IPS-18c (cell line): ENCODE data around the gene SAPCD2.
A peak's percentile ranks its signal among the peaks of the same experiment; 100 is the strongest.
"Not testable (repeated sequence)": the region's sequence is repeated elsewhere in the genome, so short reads cannot be mapped to it uniquely, and the experiment has no call there.

Experiments used
- H3K4me3 ChIP-seq: 2 replicates; pipeline ENCODE4 v1.7.0; 2013; ENCODE audit warnings: low read depth, mild to moderate bottlenecking, low read length, moderate library complexity; ENCODE audit not compliant: insufficient read depth
- H3K9me3 ChIP-seq: one replicate; pipeline ENCODE4 v1.6.1; 2013; ENCODE audit warnings: mild to moderate bottlenecking, low read length, moderate library complexity; ENCODE audit not compliant: control insufficient read depth, insufficient read depth

The SAPCD2 gene

DNA sequence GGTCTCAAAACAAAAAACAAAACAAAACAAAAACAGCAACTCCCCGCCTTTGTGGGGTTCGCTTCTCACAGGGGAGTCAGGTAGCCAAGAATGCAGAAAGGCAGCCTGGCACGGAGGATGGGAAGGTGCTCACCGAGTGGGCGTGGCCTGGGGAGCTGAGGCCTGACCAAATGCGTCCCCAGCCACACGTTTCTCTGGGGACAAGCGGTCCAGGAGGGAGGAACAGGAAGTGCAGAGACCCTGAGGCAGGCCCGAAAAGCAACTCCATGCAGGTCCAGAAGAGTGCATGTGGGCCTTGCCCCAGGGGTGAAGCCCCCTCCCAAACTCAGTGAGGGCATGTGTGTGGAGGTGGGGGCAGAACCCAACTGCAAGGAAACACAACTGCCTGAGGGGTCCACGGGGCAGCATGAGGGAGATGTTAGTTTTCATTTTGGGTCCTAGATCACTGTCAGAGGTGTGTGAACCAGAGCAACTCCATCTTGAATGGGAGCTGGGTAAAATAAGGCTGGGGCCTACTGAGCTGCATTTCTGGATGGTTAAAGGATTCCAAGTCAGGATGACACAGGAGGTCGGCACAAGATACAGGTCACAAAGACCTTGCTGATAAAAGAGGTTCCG lies 4.4 kb upstream of the SAPCD2 start:
- H3K9me3 ChIP-seq = no peaks in the 10 kb centered on the region
- H3K4me3 ChIP-seq = no peak overlapping the region

DNA sequence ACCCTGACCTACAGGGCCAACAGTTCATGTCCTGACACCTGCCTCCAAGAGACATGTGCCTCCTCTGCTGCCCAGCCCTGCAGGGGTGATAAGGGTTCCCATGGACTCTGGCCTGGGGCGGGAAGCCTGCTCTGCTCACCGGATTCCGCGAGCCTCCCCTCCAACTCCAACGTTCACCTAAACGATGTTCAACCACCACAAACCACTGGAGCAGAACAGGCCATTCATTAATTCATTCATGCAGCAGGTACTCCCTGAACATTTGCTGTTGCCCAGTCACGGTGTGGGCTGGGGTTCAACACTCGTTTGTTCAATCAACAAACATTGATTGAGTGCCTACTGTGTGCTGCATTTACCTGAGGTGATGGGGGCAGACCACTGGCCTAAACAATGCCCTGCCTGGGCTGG lies 3.6 kb upstream of the SAPCD2 start:
- Histone ChIP-seq H3K9me3 (no peaks in the 10 kb centered on the region), H3K4me3 (no peak overlapping the region)

DNA sequence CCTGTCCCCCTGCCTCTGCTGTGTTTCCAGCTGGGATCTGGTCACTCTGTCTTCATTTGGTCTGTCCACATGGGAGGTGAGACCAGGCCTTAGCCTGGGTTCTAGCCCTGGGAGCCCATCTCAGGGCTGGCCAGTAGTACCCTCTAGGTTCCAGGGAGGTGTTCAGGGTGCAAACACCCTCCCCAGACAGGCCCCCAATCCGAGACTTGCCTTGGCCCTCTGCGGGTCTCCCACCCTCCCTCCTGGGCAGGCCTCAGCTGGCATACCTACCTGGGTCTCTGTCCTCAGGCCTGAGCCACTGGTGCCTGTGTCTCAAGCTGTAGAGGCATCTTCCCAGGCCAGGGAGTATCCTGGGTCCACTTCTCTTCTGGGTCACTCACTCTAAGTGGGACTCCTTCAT lies 925 bp upstream of the SAPCD2 start:
- Histone ChIP-seq H3K9me3 (no peaks in the 10 kb centered on the region), H3K4me3 (peak overlapping the region; percentile 63)

GRCh38 chr9:137070906-137071275 lies 534 bp upstream of the SAPCD2 start:
- Histone ChIP-seq H3K4me3 (peak overlapping the region; percentile 63), H3K9me3 (no peaks in the 10 kb centered on the region)

- peak overlapping the region; percentile 63 for H3K4me3 ChIP-seq
- H3K9me3 ChIP-seq = no peaks in the 10 kb centered on the region
These were observed 757 bp downstream of the SAPCD2 start for GRCh38 chr9:137069508-137070091.

- Histone ChIP-seq H3K4me3 (peak overlapping the region; percentile 63), H3K9me3 (no peaks in the 10 kb centered on the region)
These were observed 1.5 kb downstream of the SAPCD2 start for GRCh38 chr9:137068539-137069507.

- no peaks in the 10 kb centered on the region for H3K9me3 ChIP-seq
- no peak overlapping the region for H3K4me3 ChIP-seq
These were observed 2.4 kb downstream of the SAPCD2 start for GRCh38 chr9:137067860-137068538.

DNA sequence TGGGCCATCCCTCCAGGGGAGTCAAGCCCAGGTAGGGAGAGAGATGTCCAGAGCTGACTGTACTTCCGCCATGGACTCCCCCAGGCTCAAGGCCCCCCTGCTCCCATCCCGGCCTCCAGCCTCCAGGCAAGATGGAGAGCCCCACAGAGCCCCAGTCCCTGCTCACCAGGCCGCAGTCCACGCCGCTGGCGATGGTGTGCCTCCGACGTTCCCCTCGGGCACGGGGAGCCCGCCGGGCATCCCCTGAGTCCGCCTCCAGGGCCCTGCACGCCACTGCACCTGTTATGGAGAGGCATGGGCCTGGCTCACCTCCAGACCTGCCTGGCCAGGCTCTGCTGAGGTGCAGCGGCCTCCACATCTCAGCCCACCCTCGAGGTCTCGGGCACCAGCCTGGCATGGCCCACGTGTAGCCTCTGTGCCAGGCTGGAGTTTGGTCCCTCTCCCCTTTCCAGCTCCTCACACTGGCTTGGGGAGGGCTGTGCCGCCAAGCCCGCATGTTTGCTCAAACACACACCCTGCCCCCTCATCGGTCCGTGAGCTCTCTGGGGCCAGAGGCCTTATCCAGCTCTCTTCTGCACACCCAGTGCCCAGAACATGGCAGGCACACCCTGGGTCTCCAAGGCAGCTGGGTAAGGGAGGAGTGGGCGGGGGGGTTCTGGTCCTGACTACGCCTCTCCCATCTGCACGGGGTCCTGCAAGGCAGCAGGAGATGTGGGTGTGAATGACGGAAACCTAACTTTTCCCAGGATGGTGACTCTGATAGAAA lies 4.1 kb downstream of the SAPCD2 start:
- H3K4me3 ChIP-seq = no peak overlapping the region
- no peaks in the 10 kb centered on the region for H3K9me3 ChIP-seq

DNA sequence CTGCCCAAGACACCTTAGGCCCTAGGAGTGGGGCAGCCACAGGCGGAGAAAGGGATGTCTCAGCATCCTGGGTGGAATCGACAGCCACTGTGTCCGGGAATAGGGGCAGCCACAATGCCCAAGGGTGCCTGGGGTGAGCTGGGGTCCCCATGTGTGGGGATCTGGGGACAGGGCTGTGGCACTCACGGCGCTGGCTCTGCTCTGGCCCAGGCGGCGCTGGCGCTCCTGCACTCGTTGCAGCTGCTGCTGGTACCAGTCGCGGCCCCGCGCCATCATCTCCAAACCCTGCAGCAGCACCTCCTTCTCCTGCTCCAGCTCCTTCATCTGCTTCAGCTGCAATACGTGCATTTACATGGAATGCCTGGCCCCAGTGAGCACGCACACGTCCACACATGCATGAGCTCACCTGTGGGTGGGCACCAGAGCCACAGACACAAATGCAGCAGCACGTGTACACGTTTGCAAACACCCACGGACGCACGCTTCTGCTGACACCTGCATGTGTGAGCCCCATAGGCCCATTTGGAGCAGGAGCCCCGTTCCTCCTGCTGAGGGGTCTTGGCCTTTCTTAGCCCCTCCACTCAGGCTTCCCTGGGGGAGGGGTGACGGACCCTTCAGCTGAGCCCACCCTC lies 4.9 kb downstream of the SAPCD2 start:
- no peak overlapping the region for H3K4me3 ChIP-seq

GRCh38 chr9:137064880-137065164 lies 5.5 kb downstream of the SAPCD2 start:
- no peak overlapping the region for H3K4me3 ChIP-seq
- H3K9me3 ChIP-seq = no peaks in the 10 kb centered on the region

More for the DNA sequence above, 4.9 kb downstream of the SAPCD2 start:
- no peaks in the 10 kb centered on the region for H3K9me3 ChIP-seq

DNA sequence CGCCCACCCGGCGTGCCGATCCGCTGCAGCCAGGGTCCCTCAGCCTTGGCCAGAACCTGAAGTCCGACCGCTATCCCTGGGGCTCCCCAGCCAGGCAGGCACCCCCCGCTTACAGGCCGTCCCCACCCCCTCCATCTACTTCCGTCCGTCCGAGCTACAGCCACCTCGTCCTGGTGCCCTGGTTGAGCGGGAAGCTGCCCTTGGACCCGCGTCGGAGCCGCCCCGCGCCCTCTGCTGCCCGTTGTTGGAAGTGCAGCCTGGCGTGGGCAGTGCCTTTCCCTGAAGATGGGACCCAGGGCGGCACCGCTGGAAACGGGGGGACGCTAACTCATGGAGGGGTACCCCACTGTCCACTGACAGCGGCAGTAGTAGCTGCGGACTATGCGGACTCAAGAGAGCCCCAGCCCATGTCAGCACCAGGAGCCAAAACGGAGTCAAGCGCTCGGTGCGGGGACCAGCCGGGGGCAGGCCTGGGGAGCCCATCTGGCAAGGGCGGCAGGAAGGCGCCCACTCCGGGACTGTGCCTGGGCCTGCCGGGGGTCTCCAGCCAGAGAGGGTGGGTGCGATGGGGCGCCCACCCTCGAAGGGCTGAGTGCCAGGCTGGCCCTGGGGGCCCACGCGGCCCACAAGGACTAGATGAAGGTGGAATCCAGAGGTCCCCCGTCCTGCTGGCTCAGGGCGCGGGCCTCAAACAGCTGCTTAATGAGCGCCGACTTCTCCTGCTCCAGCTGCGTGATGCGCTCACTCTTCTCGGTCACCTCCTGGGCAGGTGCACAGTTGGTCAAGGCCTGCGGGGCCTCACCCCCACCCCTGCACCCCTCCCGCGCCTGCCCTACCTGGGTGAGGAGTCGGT lies 6.1 kb downstream of the SAPCD2 start:
- Histone ChIP-seq H3K9me3 (no peaks in the 10 kb centered on the region), H3K4me3 (no peak overlapping the region)

- H3K9me3 ChIP-seq = no peaks in the 10 kb centered on the region
These were observed 6.9 kb downstream of the SAPCD2 start for GRCh38 chr9:137063311-137064026.

GRCh38 chr9:137062798-137063197 lies 7.6 kb downstream of the SAPCD2 start:
- H3K9me3 ChIP-seq, H3K4me3 ChIP-seq: not testable (repeated sequence)

More at GRCh38 chr9:137063311-137064026, 6.9 kb downstream of the SAPCD2 start:
- H3K4me3 ChIP-seq = no peak overlapping the region

DNA sequence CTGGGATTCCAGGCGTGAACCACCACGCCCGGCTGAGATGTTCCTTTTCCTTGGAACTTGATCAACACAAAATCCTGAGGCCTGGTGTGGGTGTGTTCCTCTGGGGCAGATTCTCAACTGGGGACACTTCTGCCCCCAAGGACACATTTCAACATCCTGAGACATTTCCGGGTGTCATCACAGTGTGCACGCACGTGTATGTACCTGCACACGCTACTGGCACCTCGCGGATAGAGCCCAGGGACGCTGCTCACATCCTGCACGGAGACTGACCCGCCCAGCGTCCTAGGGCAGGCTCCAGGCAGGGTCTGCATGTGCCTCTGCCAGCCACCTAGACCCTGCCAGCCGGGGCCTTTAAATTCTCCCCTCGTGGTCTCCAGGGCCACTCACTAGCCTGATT lies 8.0 kb downstream of the SAPCD2 start:
- H3K9me3 ChIP-seq = no peaks in the 10 kb centered on the region

GRCh38 chr9:137058521-137059234 lies 11.7 kb downstream of the SAPCD2 start:
- Histone ChIP-seq H3K9me3 (no peaks in the 10 kb centered on the region), H3K4me3 (no peak overlapping the region)

More for the DNA sequence above, 8.0 kb downstream of the SAPCD2 start:
- no peak overlapping the region for H3K4me3 ChIP-seq
